Lower leg skin (tissue), 4 donors: ENCODE data around the gene WDR46. TPM values are rescaled to one million over a fixed set of nuclear protein-coding genes. Genes with fewer than 3 reads are reported as not detected.

Source experiments
- DNase-seq, 2 donors: peaks; one replicate each; pipeline ENCODE4 v3.0.0-alpha.2; 2019; ENCODE audit warnings: low spot score in 2 of 2
- H3K4me3 ChIP-seq: fragments of 200-600 bp; sonication (generic); 2 replicates; pipeline ENCODE4 v1.5.1; 2017; ENCODE audit warnings: mild to moderate bottlenecking, low read depth; ENCODE audit not compliant: poor library complexity, severe bottlenecking
- POLR2A ChIP-seq, 2 donors: fragments of 450-650 bp; IDR thresholded peaks; one replicate each; pipeline ENCODE4 v1.6.1; 2016 to 2017; ENCODE audit warnings: antibody characterized with exemption in 2 of 2, mild to moderate bottlenecking in 1 of 2, moderate library complexity in 1 of 2
- WGBS, 2 donors: methylation state at CpG; one replicate each; pipeline ENCODE4 v1.1.5; 2018; 5-methylcytosine and 5-hydroxymethylcytosine counted together
- intact Hi-C: fragments of 100-400 bp; cut with DNase I; formaldehyde crosslinking; loops from one replicate; pipeline ENCODE4 v1.15.0; 2023; ENCODE audit warnings: low total_unique reads
- total RNA-seq, 4 donors: library from RNA; depleted of rRNA; stranded (reverse); fragments of >200 nt; gene quantifications; one replicate each; pipeline ENCODE4 v1.1.0, GENCODE V29; 2016
- TF ChIP-seq, protein P1 (sequence below), 3 donors: fragments of 450-650 bp; IDR thresholded peaks; one replicate each; pipeline ENCODE4 v1.5.1; 2016; ENCODE audit warnings: antibody characterized with exemption in 3 of 3, mild to moderate bottlenecking in 3 of 3, moderate library complexity in 2 of 3

Gene WDR46
- total RNA-seq, 4 donors from 2014 or later, result 38.4 to 57.2 (median 47.0) TPM

DNA sequence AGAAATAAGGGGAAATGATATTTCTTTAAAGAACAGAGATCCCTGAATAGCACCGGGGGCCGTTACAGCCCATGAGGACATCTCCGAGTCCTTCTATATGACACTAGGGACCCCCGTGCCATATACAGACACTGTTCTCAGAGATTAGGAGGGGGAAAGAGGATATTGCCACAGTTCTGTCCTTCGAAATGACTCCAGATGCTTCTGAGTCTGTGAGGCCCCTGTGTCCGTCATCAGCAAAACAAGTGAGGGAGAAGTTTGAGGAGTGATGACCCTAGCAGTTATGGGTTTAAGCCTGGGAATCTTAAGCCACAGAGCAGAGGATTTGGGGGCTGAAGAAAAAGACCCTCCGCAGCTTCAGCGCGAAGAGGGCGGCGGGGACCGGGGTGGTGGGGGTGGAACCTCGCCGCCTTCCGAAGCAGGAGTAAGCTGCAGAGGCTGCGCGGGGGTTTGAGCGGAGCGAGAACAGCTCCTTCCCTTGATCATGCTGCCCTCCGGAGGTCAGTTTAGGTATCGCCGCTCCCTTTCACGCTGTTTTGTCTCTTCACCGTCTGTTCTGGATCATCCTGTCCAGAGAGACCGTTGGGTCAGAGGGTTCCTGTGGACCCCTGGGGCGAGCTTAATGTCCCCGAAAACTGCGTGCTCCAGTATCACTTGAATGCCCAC, 40.9 kb downstream of the WDR46 start:
- WGBS, 2 donors, result 4 to 7% methylated on average over 21 to 28 of the region's 28 CpGs
- TF ChIP-seq, protein P1, sequence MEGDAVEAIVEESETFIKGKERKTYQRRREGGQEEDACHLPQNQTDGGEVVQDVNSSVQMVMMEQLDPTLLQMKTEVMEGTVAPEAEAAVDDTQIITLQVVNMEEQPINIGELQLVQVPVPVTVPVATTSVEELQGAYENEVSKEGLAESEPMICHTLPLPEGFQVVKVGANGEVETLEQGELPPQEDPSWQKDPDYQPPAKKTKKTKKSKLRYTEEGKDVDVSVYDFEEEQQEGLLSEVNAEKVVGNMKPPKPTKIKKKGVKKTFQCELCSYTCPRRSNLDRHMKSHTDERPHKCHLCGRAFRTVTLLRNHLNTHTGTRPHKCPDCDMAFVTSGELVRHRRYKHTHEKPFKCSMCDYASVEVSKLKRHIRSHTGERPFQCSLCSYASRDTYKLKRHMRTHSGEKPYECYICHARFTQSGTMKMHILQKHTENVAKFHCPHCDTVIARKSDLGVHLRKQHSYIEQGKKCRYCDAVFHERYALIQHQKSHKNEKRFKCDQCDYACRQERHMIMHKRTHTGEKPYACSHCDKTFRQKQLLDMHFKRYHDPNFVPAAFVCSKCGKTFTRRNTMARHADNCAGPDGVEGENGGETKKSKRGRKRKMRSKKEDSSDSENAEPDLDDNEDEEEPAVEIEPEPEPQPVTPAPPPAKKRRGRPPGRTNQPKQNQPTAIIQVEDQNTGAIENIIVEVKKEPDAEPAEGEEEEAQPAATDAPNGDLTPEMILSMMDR (IDR thresholded peaks at IDR 0.05), result peak in 1 of 3 donors; percentile 91
- TF ChIP-seq POLR2A (IDR thresholded peaks at IDR 0.05), result no peak
- intact Hi-C loops, result loop anchor here (10.0 kb wide), 1 partner anchor 233 kb away; no protein-coding TSS in a partner anchor
- peak; percentile 91 to 98 for DNase-seq
- peak overlapping the region; percentile 10 for H3K4me3 ChIP-seq

DNA sequence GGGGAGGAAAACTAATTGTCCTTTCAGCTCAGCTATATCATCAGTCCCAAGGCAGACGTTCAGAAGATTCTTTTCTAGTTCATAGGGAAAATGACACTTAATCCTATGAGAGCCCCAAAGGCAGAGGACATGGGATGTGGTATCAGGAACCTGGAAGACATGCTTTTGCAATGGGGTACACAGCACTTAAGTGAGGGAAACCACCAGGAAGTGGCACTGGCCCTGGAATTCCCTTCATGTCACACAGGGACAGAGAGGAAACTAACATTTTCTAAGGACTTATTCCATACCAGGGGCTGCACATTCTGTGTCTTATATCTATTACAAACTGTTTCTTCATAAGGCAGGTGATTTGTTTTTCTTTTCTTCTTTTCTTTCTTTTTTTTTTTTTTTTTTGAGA, 45.6 kb downstream of the WDR46 start:
- intact Hi-C loops, result loop anchor here (10.0 kb wide), 1 partner anchor 229 kb away; no protein-coding TSS in a partner anchor
- DNase-seq, result peak in 1 of 2 donors; percentile 18
- 26 to 53% methylated on average over 1 of the region's 1 CpG for WGBS, 2 donors
- no peak overlapping the region for H3K4me3 ChIP-seq
- TF ChIP-seq, protein P1 (IDR thresholded peaks at IDR 0.05), result no peak
- no peak for TF ChIP-seq POLR2A (IDR thresholded peaks at IDR 0.05)

DNA sequence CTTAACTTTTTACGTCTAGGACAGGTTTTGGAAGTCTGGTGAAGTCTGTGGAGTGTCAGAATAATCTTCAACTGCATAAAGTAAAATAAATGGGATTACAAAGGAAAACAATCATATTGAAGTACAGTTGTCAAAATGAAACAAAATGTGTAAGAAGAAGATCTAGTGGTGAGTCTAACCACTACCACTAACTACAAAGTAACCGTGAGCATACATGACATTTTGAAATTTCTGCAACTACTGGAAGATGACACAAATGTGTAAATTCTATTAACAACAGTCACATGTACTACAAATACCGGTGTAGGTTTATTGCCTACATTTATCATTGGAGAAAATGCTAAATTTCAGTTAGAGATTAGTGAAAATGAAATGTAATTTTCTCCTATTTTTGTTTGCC, 47.1 kb downstream of the WDR46 start:
- WGBS, 2 donors, result 60 to 61% methylated on average over 3 of the region's 3 CpGs
- no peak overlapping the region for H3K4me3 ChIP-seq
- no peak for DNase-seq
- no peak for TF ChIP-seq POLR2A (IDR thresholded peaks at IDR 0.05)
- TF ChIP-seq, protein P1 (IDR thresholded peaks at IDR 0.05), result no peak
- intact Hi-C loops, result loop anchor here (10.0 kb wide), 1 partner anchor 227 kb away; no protein-coding TSS in a partner anchor

DNA sequence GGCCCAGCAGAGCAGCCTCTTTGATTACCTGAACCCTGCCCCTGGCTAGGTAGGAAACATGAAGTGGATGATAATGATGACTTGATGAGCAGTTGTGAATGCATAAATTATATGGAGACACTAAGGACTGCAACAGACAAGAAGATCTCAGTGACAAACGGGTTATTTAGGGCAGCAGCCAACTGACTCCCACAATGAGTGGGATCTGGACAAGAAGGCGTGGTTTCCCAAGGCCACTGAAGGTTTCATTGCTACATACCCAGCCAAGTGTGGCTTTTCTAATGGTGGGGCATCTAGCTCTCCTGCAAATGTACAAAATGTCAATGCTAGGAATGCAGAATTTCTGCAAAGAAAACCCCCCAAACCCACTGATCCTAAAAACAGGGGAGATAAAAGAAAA, 51.3 kb downstream of the WDR46 start:
- no peak overlapping the region for H3K4me3 ChIP-seq
- WGBS, 2 donors, result 52 to 71% methylated on average over 2 of the region's 2 CpGs
- intact Hi-C loops, result loop anchor here (2.0 kb wide), 1 partner anchor 195 kb away; no protein-coding TSS in a partner anchor
- TF ChIP-seq, protein P1 (IDR thresholded peaks at IDR 0.05), result no peak
- TF ChIP-seq POLR2A (IDR thresholded peaks at IDR 0.05), result no peak
- peak in 1 of 2 donors; percentile 7 for DNase-seq

DNA sequence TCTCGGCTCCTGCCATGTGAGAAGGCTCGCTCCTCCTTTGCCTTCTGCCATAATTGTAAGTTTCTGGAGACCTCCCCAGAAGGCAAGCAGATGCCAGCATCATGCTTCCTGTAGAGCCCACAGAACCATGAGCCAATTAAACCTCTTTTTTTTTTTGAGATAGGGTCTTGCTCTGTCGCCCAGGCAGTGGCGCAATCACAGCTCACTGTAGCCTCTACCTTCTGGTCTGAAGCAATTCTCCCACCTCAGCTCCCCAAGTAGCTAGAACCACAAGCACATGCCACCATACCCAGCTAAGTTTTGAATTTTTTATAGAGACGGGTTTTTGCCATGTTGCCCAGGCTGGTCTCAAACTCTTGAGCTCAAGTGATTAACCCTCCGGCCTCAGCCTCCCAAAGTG, 52.2 kb downstream of the WDR46 start:
- DNase-seq, result no peak
- H3K4me3 ChIP-seq, result no peak overlapping the region
- WGBS, 2 donors, result 85 to 87% methylated on average over 6 of the region's 6 CpGs
- TF ChIP-seq POLR2A (IDR thresholded peaks at IDR 0.05), result no peak
- TF ChIP-seq, protein P1 (IDR thresholded peaks at IDR 0.05), result no peak
- intact Hi-C loops, result no loop called here
